K562 (cell line): Measurements from ENCODE around the gene ANKRD23. TPM values are rescaled to one million over a fixed set of nuclear protein-coding genes. Genes with fewer than 3 reads are reported as not detected.
A peak's percentile ranks its signal among the peaks of the same experiment; 100 is the strongest.

Source experiments
- ARNT ChIP-seq, 2 experiments: fragments of 450-650 bp; IDR thresholded peaks; 2 replicates each; pipeline ENCODE4 v1.6.1; 2016; ENCODE audit warnings: mild to moderate bottlenecking in 1 of 2
- ETV5 ChIP-seq: sonication (generic); formaldehyde crosslinking; IDR thresholded peaks from 2 replicates; pipeline ENCODE4 v1.4.0; 2020; ENCODE audit warnings: low read depth, mild to moderate bottlenecking, missing genetic modification reagents
- FOXA1 ChIP-seq: fragments of 450-650 bp; IDR thresholded peaks from 2 replicates; pipeline ENCODE4 v1.6.1; 2016; ENCODE audit warnings: mild to moderate bottlenecking, borderline replicate concordance
- FOXM1 ChIP-seq, 2 experiments: fragments of 450-650 bp in 1 of 2; sonication (generic) in 1 of 2; formaldehyde crosslinking in 1 of 2; IDR thresholded peaks; 2 replicates each; pipeline versions ENCODE4 v1.6.1 to v1.9.0; 2017 to 2022; ENCODE audit warnings: low read depth in 2 of 2, mild to moderate bottlenecking in 2 of 2, missing genetic modification reagents in 1 of 2, moderate library complexity in 1 of 2
- NFE2L1 ChIP-seq: fragments of 450-650 bp; IDR thresholded peaks from 2 replicates; pipeline ENCODE4 v1.6.1; 2016; ENCODE audit warnings: missing genetic modification characterization, low read depth, mild to moderate bottlenecking, missing compliant biosample characterization, moderate library complexity, borderline replicate concordance
- NRF1 ChIP-seq, 2 experiments: fragments of 450-650 bp; IDR thresholded peaks in 1 of 2; conservative IDR thresholded peaks in 1 of 2; 2 replicates each; pipeline ENCODE4 v1.6.1; 2014; ENCODE audit warnings: mild to moderate bottlenecking in 2 of 2
- RFX7 ChIP-seq: fragments of 250-450 bp; sonication (Bioruptor Pico); IDR thresholded peaks from 2 replicates; pipeline ENCODE4 v1.5.1; 2021; ENCODE audit warnings: mild to moderate bottlenecking
- RNF2 ChIP-seq: sonication (generic); IDR thresholded peaks from 2 replicates; pipeline ENCODE4 v1.6.1; 2016
- SIN3B ChIP-seq: fragments of 450-650 bp; IDR thresholded peaks from 2 replicates; pipeline ENCODE4 v1.6.1; 2017; ENCODE audit warnings: low read depth, mild to moderate bottlenecking, moderate library complexity
- ZNF143 ChIP-seq: sonication (generic); formaldehyde crosslinking; IDR thresholded peaks from 2 replicates; pipeline ENCODE4 v1.9.0; 2022; ENCODE audit warnings: mild to moderate bottlenecking, missing genetic modification reagents
- ZNF174 ChIP-seq: fragments of 250-450 bp; sonication (Bioruptor Pico); IDR thresholded peaks from 2 replicates; pipeline ENCODE4 v1.4.0; 2020; ENCODE audit warnings: mild to moderate bottlenecking
- polyA plus RNA-seq, 8 experiments: library from polyadenylated mRNA; depleted of rRNA in 4 of 8; stranded (reverse) in 5 of 8; unstranded in 3 of 8; fragments of >200 nt; fragmentation: Nextera tagmentation in 2 of 8; fragmentation: Illumina TruSeq in 1 of 8; extraction: Ambion mirVana in 2 of 8; extraction: Trizol in 1 of 8; gene quantifications; 2 replicates each; pipeline versions ENCODE4 v1.2.1 to v1.2.3, GENCODE V29; 2011 to 2014; ENCODE audit warnings: inconsistent platforms in 1 of 8, missing spikeins in 1 of 8
- total RNA-seq, 7 experiments: library from RNA; depleted of rRNA in 6 of 7; stranded (reverse); fragments of >200 nt in 6 of 7; fragmentation: Illumina TruSeq in 2 of 7; extraction: Trizol in 2 of 7; gene quantifications; 2 replicates each; pipeline versions ENCODE4 v1.2.1 to v1.2.3, GENCODE V29; 2011 to 2021; ENCODE audit warnings: low replicate concordance in 1 of 7
- TF ChIP-seq, protein P1 (sequence below): fragments of 250-450 bp; sonication (Bioruptor Pico); IDR thresholded peaks from 2 replicates; pipeline ENCODE4 v1.8.0; 2021; ENCODE audit warnings: mild to moderate bottlenecking, moderate library complexity
- TF ChIP-seq, protein P2 (sequence below): fragments of 250-450 bp; sonication (Bioruptor Pico); IDR thresholded peaks from 2 replicates; pipeline ENCODE4 v1.8.0; 2021; ENCODE audit warnings: borderline replicate concordance, mild to moderate bottlenecking, moderate library complexity; ENCODE audit not compliant: poor library complexity, severe bottlenecking
- TF ChIP-seq, protein P3 (sequence below): fragments of 450-650 bp; formaldehyde crosslinking; IDR thresholded peaks from 2 replicates; pipeline ENCODE4 v1.4.0; 2020; ENCODE audit warnings: mild to moderate bottlenecking, mixed read lengths
- TF ChIP-seq, protein P4 (sequence below): fragments of 450-650 bp; formaldehyde crosslinking; IDR thresholded peaks from 2 replicates; pipeline ENCODE4 v1.4.0; 2020; ENCODE audit warnings: mild to moderate bottlenecking, moderate library complexity
- TF ChIP-seq, protein P5 (sequence below): sonication (generic); formaldehyde crosslinking; IDR thresholded peaks from 2 replicates; pipeline ENCODE4 v1.4.0; 2020; ENCODE audit warnings: mild to moderate bottlenecking, missing genetic modification reagents

Gene ANKRD23
- total and polyA plus RNA-seq, 9 of the 15 experiments (the other 6 are each of a cell fraction or from before 2014, with no cell fraction given): 0.32 to 4.8 (median 2.8) TPM

DNA sequence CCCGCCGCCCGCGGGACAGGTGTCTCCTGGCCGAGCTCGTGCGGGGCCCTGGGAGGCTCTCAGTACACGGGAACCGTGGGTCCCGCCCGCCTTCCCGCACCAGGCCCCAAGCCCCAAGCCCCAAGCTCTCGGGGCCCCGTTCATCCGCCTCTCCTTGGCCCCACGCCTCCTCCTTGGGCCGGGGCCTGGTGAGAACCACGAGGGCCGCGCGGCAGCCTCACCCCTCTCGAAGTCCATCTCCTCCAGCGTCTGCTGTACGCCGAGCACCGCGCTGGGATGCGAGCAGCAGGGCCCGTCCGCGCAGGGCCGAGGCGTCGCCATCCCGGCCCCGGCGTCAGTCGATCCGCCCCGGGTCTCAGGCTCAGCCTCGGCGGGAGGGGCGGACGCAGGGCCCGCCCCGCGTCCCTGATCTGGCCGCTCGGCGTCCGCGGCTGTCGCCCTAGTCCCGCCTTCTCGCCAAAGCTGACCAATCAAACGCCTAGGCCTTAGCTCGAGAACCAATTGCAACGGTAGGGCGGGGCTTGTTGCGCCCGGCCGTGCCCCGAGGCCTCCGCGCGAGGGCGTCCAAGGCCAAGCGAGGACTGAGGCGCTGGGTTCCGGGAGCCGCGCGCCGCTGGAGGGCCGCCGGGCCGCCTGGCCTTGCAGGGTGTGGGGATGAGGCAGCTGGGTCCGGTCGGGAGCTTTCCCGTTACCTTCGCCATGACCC lies 14.0 kb upstream of the ANKRD23 start, which contains the start of gene ANKRD39 (continued):
- TF ChIP-seq, protein P1, sequence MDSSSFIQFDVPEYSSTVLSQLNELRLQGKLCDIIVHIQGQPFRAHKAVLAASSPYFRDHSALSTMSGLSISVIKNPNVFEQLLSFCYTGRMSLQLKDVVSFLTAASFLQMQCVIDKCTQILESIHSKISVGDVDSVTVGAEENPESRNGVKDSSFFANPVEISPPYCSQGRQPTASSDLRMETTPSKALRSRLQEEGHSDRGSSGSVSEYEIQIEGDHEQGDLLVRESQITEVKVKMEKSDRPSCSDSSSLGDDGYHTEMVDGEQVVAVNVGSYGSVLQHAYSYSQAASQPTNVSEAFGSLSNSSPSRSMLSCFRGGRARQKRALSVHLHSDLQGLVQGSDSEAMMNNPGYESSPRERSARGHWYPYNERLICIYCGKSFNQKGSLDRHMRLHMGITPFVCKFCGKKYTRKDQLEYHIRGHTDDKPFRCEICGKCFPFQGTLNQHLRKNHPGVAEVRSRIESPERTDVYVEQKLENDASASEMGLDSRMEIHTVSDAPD: no peak
- TF ChIP-seq, protein P2, sequence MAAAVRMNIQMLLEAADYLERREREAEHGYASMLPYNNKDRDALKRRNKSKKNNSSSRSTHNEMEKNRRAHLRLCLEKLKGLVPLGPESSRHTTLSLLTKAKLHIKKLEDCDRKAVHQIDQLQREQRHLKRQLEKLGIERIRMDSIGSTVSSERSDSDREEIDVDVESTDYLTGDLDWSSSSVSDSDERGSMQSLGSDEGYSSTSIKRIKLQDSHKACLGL (CRISPR knock-in tag): no peak
- TF ChIP-seq, protein P3, sequence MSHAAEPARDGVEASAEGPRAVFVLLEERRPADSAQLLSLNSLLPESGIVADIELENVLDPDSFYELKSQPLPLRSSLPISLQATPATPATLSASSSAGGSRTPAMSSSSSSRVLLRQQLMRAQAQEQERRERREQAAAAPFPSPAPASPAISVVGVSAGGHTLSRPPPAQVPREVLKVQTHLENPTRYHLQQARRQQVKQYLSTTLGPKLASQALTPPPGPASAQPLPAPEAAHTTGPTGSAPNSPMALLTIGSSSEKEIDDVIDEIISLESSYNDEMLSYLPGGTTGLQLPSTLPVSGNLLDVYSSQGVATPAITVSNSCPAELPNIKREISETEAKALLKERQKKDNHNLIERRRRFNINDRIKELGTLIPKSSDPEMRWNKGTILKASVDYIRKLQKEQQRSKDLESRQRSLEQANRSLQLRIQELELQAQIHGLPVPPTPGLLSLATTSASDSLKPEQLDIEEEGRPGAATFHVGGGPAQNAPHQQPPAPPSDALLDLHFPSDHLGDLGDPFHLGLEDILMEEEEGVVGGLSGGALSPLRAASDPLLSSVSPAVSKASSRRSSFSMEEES (CRISPR knock-in tag): no peak
- TF ChIP-seq ZNF143 (CRISPR knock-in tag): peak; percentile 36; the same call in 1 of the 2 replicates
- TF ChIP-seq FOXA1: no peak
- TF ChIP-seq NFE2L1 (tag): no peak
- TF ChIP-seq ETV5 (CRISPR knock-in tag): peak; percentile 78; the same call in 1 of the 2 replicates
- no peak for TF ChIP-seq RFX7
- TF ChIP-seq RNF2: peak; percentile 46; the same call in 1 of the 2 replicates
- TF ChIP-seq FOXM1 (IDR thresholded peaks at IDR 0.05; ENCODE audit: low read depth): no peak
- TF ChIP-seq FOXM1 (CRISPR knock-in tag; IDR thresholded peaks at IDR 0.05; ENCODE audit: low read depth): peak; percentile 62; the same call in 1 of the 2 replicates
- TF ChIP-seq ZNF174 (CRISPR knock-in tag): no peak
- TF ChIP-seq, protein P4, sequence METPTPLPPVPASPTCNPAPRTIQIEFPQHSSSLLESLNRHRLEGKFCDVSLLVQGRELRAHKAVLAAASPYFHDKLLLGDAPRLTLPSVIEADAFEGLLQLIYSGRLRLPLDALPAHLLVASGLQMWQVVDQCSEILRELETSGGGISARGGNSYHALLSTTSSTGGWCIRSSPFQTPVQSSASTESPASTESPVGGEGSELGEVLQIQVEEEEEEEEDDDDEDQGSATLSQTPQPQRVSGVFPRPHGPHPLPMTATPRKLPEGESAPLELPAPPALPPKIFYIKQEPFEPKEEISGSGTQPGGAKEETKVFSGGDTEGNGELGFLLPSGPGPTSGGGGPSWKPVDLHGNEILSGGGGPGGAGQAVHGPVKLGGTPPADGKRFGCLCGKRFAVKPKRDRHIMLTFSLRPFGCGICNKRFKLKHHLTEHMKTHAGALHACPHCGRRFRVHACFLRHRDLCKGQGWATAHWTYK (CRISPR knock-in tag): peak; percentile 17; the same call in 1 of the 2 replicates
- TF ChIP-seq, protein P5, sequence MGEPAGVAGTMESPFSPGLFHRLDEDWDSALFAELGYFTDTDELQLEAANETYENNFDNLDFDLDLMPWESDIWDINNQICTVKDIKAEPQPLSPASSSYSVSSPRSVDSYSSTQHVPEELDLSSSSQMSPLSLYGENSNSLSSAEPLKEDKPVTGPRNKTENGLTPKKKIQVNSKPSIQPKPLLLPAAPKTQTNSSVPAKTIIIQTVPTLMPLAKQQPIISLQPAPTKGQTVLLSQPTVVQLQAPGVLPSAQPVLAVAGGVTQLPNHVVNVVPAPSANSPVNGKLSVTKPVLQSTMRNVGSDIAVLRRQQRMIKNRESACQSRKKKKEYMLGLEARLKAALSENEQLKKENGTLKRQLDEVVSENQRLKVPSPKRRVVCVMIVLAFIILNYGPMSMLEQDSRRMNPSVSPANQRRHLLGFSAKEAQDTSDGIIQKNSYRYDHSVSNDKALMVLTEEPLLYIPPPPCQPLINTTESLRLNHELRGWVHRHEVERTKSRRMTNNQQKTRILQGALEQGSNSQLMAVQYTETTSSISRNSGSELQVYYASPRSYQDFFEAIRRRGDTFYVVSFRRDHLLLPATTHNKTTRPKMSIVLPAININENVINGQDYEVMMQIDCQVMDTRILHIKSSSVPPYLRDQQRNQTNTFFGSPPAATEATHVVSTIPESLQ: no peak
- TF ChIP-seq ARNT (IDR thresholded peaks at IDR 0.05): no peak
- TF ChIP-seq SIN3B: peak; percentile 55; the same call in 1 of the 2 replicates
- peak; percentile 83 to 86 for TF ChIP-seq NRF1 (conservative IDR thresholded peaks at IDR 0.05 in 1 of 2, IDR thresholded peaks at IDR 0.05 in 1 of 2)
